Stimulated activated CD4-positive, alpha-beta T cell treated with anti-CD3 and anti-CD28 coated beads, Interleukin-12 subunit alpha, Interleukin-12 subunit beta, amount 100 ng/mL, for 4 hours (primary cell): ENCODE measurements around the gene TOP1.

Experiments used
- DNase-seq: peaks from one replicate; pipeline ENCODE4 v3.0.0-alpha.2; 2020

The TOP1 gene

DNA sequence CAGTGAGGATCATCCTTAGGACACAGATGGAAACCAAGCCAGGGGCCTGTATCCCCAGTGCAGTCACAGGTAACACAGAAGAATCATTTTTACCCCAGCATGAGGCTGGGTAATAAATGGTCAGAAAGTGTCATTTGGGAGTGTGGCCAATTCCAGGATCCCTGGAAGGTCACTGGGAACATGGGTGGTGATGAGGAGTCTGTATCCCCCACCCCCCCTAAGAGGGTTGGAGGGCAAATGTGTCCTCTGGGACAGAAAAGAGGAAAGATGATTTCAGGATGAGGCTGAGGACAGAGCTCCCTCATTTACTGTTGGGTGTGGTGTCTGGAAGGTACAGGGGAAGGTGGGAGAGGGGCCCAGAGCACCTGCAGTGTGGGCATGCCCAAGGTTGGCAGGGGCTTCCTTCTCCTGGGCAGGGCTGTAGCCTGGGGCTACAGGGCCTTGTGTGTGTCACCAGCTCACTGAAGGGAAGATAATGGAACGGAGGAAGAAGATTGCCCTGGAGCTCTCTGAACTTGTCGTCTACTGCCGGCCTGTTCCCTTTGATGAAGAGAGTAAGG is 143.2 kb downstream of the TOP1 start:
- no peak for DNase-seq

DNA sequence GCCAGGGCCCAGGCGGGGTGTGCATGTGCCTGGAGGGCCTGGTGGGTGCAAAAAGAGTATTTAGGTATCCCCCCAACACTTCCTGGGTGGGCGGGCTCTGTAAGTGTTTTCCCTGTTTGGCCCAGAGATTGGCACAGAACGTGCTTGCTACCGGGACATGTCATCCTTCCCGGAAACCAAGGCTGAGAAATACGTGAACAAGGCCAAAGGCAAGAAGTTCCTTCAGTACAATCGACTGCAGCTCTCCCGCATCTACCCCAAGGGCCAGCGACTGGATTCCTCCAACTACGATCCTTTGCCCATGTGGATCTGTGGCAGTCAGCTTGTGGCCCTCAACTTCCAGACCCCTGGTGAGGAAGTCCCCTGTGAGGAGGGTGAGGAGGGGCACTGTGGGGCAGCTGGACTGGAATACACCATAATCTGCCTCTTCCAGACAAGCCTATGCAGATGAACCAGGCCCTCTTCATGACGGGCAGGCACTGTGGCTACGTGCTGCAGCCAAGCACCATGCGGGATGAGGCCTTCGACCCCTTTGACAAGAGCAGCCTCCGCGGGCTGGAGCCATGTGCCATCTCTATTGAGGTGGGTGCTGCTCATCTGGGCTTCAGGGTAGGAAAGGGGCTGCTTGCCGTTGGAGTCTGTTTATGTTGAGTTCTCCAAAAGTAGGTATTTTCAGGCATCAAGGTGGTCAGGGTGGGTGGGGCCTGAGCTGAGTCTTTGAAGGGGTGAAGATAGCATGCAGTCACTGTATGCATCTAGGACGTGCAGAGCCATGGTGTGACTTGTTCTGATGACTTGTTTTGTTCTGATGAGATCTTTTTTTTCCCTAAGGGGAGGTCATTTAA is 143.9 kb downstream of the TOP1 start:
- no peak for DNase-seq

GRCh38 chr20:41173161-41173721 is 144.6 kb downstream of the TOP1 start:
- DNase-seq: peak; percentile 70

DNA sequence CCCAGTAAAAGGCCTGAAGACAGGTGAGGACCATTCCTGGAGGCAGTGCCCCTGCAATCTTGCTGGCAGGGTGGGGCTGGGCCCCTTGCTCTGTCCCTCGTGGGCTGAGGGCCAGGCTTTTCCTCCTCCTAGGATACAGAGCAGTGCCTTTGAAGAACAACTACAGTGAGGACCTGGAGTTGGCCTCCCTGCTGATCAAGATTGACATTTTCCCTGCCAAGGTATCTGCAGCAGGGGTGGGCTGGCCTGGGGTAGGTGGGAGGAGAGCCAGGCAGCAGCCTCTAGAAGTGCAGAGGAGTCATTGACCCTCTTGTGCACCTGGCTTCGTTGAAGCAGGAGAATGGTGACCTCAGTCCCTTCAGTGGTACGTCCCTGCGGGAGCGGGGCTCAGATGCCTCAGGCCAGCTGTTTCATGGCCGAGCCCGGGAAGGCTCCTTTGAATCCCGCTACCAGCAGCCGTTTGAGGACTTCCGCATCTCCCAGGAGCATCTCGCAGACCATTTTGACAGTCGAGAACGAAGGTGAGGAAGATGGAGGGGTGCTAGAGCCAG is 145.2 kb downstream of the TOP1 start:
- no peak for DNase-seq
